K562 (cell line): Measurements from ENCODE around the gene RACGAP1. TPM values are rescaled to one million over a fixed set of nuclear protein-coding genes. Genes with fewer than 3 reads are reported as not detected.

Experiments
- ATAC-seq: fragments of 200-7000 bp; cut with Tn5 transposase; 3 replicates; pipeline ENCODE4 v1.9.1; 2020; ENCODE audit warnings: moderate library complexity
- BruUV-seq: library from RNA; stranded (reverse); fragments of 400-500 nt; replicated peaks from 2 replicates; lab custom pipeline; 2021; lab: Mats Ljungman, UMichigan
- CTCF ChIA-PET: fragments of 300-600 bp; formaldehyde crosslinking; extraction: SDS; loops from one replicate; lab custom pipeline; 2021; ENCODE audit warnings: low intra/inter-chr PET ratio; lab: Yijun Ruan, JAX
- POLR2A ChIA-PET: fragments of 300-600, 350-650 bp; sonication (Branson Sonifier 250); formaldehyde crosslinking; extraction: SDS; loops from one replicate; lab custom pipeline; 2021; ENCODE audit warnings: antibody characterized with exemption, inconsistent platforms; lab: Yijun Ruan, JAX
- DNase-seq, 4 experiments: peaks; one replicate each; pipeline versions ENCODE4 v3.0.0 to v3.0.0-alpha.2; 2011 to 2018; ENCODE audit warnings: low spot score in 3 of 4, mixed read lengths in 3 of 4; ENCODE audit errors: extremely low read depth in 1 of 4
- FAIRE-seq: peaks from 2 replicates; lab custom pipeline; 2011; peaks lifted over from hg19 to GRCh38; lab: Jason Lieb, UNC
- H2AFZ ChIP-seq: 2 replicates; pipeline ENCODE4 v1.6.0; 2011; ENCODE audit warnings: low read depth, low read length, control low read depth, inconsistent platforms
- H3K27ac ChIP-seq: fragments of 200-600 bp; 3 replicates; pipeline ENCODE4 v1.8.0; 2011; ENCODE audit warnings: low read depth, mild to moderate bottlenecking, control low read depth, inconsistent platforms, low read length, moderate library complexity, mixed read lengths; ENCODE audit errors: extremely low read depth
- H3K27me3 ChIP-seq, 2 experiments: fragments of 300-600 bp in 1 of 2; 2 replicates in 1 of 2; 3 replicates in 1 of 2; pipeline versions ENCODE4 v1.6.0 to v1.8.0; 2011; ENCODE audit warnings: inconsistent platforms in 2 of 2, low read length in 2 of 2, mild to moderate bottlenecking in 1 of 2, mixed read lengths in 1 of 2, moderate library complexity in 1 of 2; ENCODE audit not compliant: control insufficient read depth in 2 of 2, insufficient read depth in 2 of 2
- H3K36me3 ChIP-seq: fragments of 300-600 bp; 3 replicates; pipeline ENCODE4 v1.8.0; 2011; ENCODE audit warnings: mild to moderate bottlenecking, low read length, inconsistent platforms; ENCODE audit not compliant: control insufficient read depth, insufficient read depth
- H3K4me1 ChIP-seq, 2 experiments: fragments of 200-600 bp in 1 of 2; replicated peaks in 1 of 2; 2 replicates in 1 of 2; 3 replicates in 1 of 2; pipeline versions ENCODE4 v1.5.1 to v1.8.0; 2011; ENCODE audit warnings: inconsistent platforms in 2 of 2, low read length in 2 of 2, mild to moderate bottlenecking in 1 of 2, mixed read lengths in 1 of 2, moderate library complexity in 1 of 2; ENCODE audit not compliant: control insufficient read depth in 2 of 2, insufficient read depth in 2 of 2
- H3K4me2 ChIP-seq: 2 replicates; pipeline ENCODE4 v1.6.1; 2011; ENCODE audit warnings: low read length, control low read depth, inconsistent platforms, mixed read lengths; ENCODE audit not compliant: insufficient read depth
- H3K4me3 ChIP-seq: fragments of 200-600 bp; sonication (generic), shearing (Covaris generic); 2 replicates; pipeline ENCODE4 v1.5.1; 2016; ENCODE audit warnings: control low read depth, inconsistent platforms
- H3K79me2 ChIP-seq: fragments of 200-600 bp; 3 replicates; pipeline ENCODE4 v1.8.0; 2011; ENCODE audit warnings: low read length, inconsistent platforms; ENCODE audit not compliant: control insufficient read depth, insufficient read depth
- H3K9ac ChIP-seq, 2 experiments: 2 replicates each; pipeline versions ENCODE4 v1.6.0 to v1.6.1; 2011; ENCODE audit warnings: low read depth in 2 of 2, low read length in 2 of 2, control low read depth in 1 of 2, inconsistent platforms in 1 of 2, mild to moderate bottlenecking in 1 of 2, mixed read lengths in 1 of 2; ENCODE audit not compliant: insufficient read depth in 1 of 2
- H3K9me1 ChIP-seq: one replicate; pipeline ENCODE4 v1.6.0; 2011; ENCODE audit warnings: inconsistent platforms, mild to moderate bottlenecking, low read length, moderate library complexity; ENCODE audit not compliant: control insufficient read depth, insufficient read depth
- H3K9me3 ChIP-seq: replicated peaks from 2 replicates; pipeline ENCODE4 v1.5.1; 2011; ENCODE audit warnings: low read depth, low read length, inconsistent platforms; ENCODE audit not compliant: control insufficient read depth, insufficient read depth
- H4K20me1 ChIP-seq: replicated peaks from 2 replicates; pipeline ENCODE4 v1.6.1; 2011; ENCODE audit warnings: low read length, inconsistent platforms, mixed read lengths; ENCODE audit not compliant: control insufficient read depth, insufficient read depth
- COPS2 ChIP-seq: fragments of 450-650 bp; conservative IDR thresholded peaks from 2 replicates; pipeline ENCODE4 v1.6.1; 2016; ENCODE audit warnings: mild to moderate bottlenecking, moderate library complexity
- GATAD2B ChIP-seq: fragments of 450-650 bp; IDR thresholded peaks from 2 replicates; pipeline ENCODE4 v1.6.1; 2017; ENCODE audit warnings: mild to moderate bottlenecking, borderline replicate concordance
- HDAC6 ChIP-seq: IDR thresholded peaks from 2 replicates; pipeline ENCODE4 v1.6.1; 2012; ENCODE audit warnings: low read depth, mild to moderate bottlenecking, control low read depth, inconsistent platforms, low read length, moderate library complexity
- MAFF ChIP-seq: IDR thresholded peaks from 2 replicates; pipeline ENCODE4 v1.6.1; 2012; ENCODE audit warnings: low read length, improper control_type of control experiment
- SMARCB1 ChIP-seq: IDR thresholded peaks from 2 replicates; pipeline ENCODE4 v1.6.1; 2011; ENCODE audit warnings: improper control_type of control experiment, low read depth; ENCODE audit not compliant: insufficient read length
- WGBS: fragments of 100-300 bp; shearing (Covaris generic); methylation state at CpG from one replicate; pipeline ENCODE4 v1.1.6; 2016; ENCODE audit warnings: low coverage, mixed read lengths; ENCODE audit not compliant: insufficient coverage; ENCODE audit errors: missing lambda C conversion rate; 5-methylcytosine and 5-hydroxymethylcytosine counted together
- in situ Hi-C: fragments of 300-500 bp; cut with MboI; formaldehyde crosslinking; loops from 4 replicates; pipeline ENCODE4 v1.15.0; 2018; ENCODE audit warnings: inconsistent platforms, mixed read lengths
- intact Hi-C: fragments of 100-400 bp; cut with micrococcal nuclease; formaldehyde crosslinking; loops from 2 replicates; pipeline ENCODE4 v1.14.2; 2022
- polyA plus RNA-seq, 8 experiments: library from polyadenylated mRNA; depleted of rRNA in 4 of 8; stranded (reverse) in 5 of 8; unstranded in 3 of 8; fragments of >200 nt; fragmentation: Nextera tagmentation in 2 of 8; fragmentation: Illumina TruSeq in 1 of 8; extraction: Ambion mirVana in 2 of 8; extraction: Trizol in 1 of 8; gene quantifications; 2 replicates each; pipeline versions ENCODE4 v1.2.1 to v1.2.3, GENCODE V29; 2011 to 2014; ENCODE audit warnings: inconsistent platforms in 1 of 8, missing spikeins in 1 of 8
- total RNA-seq, 7 experiments: library from RNA; depleted of rRNA in 6 of 7; stranded (reverse); fragments of >200 nt in 6 of 7; fragmentation: Illumina TruSeq in 2 of 7; extraction: Trizol in 2 of 7; gene quantifications; 2 replicates each; pipeline versions ENCODE4 v1.2.1 to v1.2.3, GENCODE V29; 2011 to 2021; ENCODE audit warnings: low replicate concordance in 1 of 7
- TF ChIP-seq, protein P1 (sequence below): fragments of 250-450 bp; sonication (Bioruptor Pico); IDR thresholded peaks from 2 replicates; pipeline ENCODE4 v1.5.0; 2020; ENCODE audit warnings: mild to moderate bottlenecking
- TF ChIP-seq, protein P2 (sequence below): fragments of 250-450 bp; sonication (Bioruptor Pico); IDR thresholded peaks from 2 replicates; pipeline ENCODE4 v1.5.0; 2021
- TF ChIP-seq, protein P3 (sequence below): sonication (generic); formaldehyde crosslinking; IDR thresholded peaks from 2 replicates; pipeline ENCODE4 v1.8.0; 2022; ENCODE audit warnings: mild to moderate bottlenecking, missing genetic modification reagents, borderline replicate concordance
- TF ChIP-seq, protein P4 (sequence below), 2 experiments: fragments of 450-650 bp in 1 of 2; sonication (generic) in 1 of 2; formaldehyde crosslinking in 1 of 2; IDR thresholded peaks in 1 of 2; conservative IDR thresholded peaks in 1 of 2; 2 replicates each; pipeline versions ENCODE4 v1.6.1 to v1.8.1; 2016 to 2023; ENCODE audit warnings: mild to moderate bottlenecking in 2 of 2, moderate library complexity in 2 of 2, inconsistent platforms in 1 of 2, missing genetic modification reagents in 1 of 2

RACGAP1 gene
- total and polyA plus RNA-seq, 9 of the 15 experiments (the other 6 are each of a cell fraction or from before 2014, with no cell fraction given), result 56.4 to 92.9 (median 71.8) TPM

DNA sequence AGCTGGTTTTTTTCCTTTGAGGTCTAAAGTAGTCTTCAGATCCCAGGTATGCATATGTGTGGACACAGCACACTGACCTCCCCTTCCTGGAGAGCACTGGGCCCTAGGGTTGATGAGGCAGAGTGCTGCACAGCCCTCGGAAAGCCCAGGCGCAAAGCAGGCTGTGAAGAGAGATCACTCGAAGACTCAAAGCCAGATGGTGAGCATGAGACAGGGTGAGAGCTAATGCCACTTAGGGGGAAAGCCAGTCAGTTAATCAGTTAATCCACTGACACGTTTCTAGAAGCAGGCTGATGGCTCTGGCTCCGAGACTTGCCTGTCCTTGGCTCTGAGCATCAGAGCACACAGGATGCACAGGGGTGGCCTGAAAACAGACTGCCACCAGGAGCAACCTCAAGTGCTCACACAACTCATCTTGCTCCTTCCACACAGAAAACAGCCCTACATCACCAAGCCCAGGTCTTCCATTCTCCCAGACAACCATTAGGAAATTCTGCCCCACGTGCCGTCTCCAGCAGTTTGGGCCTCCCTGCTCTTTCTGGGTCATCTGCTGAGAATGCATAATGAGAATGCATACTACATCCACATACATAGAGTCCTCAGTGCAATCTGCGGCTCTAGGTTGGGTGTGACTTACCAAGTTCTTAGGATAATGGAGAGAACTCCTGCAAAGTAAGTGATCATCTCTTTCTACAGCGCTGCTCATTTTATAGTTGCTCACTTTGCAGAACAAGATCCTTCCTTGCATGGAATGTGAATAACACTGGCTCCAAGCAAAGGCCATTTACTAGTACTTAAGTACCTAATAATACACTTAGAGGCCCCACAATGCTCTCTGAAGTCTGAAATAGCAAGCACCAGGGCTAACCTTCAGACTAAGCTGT, 40.6 kb downstream of the RACGAP1 start (continued):
- TF ChIP-seq, protein P1, sequence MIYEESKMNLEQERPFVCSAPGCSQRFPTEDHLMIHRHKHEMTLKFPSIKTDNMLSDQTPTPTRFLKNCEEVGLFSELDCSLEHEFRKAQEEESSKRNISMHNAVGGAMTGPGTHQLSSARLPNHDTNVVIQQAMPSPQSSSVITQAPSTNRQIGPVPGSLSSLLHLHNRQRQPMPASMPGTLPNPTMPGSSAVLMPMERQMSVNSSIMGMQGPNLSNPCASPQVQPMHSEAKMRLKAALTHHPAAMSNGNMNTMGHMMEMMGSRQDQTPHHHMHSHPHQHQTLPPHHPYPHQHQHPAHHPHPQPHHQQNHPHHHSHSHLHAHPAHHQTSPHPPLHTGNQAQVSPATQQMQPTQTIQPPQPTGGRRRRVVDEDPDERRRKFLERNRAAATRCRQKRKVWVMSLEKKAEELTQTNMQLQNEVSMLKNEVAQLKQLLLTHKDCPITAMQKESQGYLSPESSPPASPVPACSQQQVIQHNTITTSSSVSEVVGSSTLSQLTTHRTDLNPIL, result no peak

DNA sequence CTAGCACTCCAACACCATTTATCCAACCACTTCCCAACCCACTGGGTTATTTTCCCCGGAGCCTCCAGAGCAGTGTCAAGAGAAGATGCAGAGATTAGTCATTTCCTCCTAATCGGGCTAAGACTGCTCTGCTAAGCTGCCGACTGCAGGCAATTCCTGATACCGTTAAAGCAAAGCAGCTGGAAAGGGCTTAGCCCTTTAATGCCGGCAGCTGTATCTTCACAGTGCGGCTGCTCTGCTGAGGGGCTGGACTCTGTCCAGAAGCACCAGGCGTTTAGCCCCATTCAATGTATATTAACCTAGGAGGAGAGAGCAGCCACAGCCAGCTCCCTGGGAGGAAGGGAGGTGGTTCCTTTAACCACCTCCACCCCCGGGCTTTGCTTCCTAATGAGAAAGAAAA, 41.4 kb downstream of the RACGAP1 start:
- Histone ChIP-seq H4K20me1 (peaks cover 5% of the 10 kb centered on the region), H3K27me3 (no peaks in the 10 kb centered on the region), H3K4me2 (no peak overlapping the region), H3K9ac (no peak overlapping the region; a peak in 1 of 4 replicates), H3K36me3 (peaks cover 33% of the 10 kb centered on the region), H3K4me1 (peaks cover 26% of the 10 kb centered on the region in 2 experiments), H3K27ac (no peak overlapping the region), H3K4me3 (no peak overlapping the region), H3K9me1 (no peaks in the 10 kb centered on the region), H3K79me2 (no peaks in the 10 kb centered on the region), H3K9me3 (no peaks in the 10 kb centered on the region), H2AFZ (no peak overlapping the region)
- DNase-seq (peak in 3 of 4 experiments; percentile 30 to 80 (median 65)), FAIRE-seq (peak; percentile 97), ATAC-seq (peak; percentile 88)
- in situ Hi-C loops, result no loop called here
- WGBS, result 1% methylated on average over 8 of the region's 8 CpGs
- intact Hi-C loops, result loop anchor here (5.0 kb wide), 1 partner anchor 43 kb away; the partner anchor contains the start of gene RACGAP1
- no TSS peak for BruUV-seq
- POLR2A ChIA-PET, result interaction anchor here (0.8 to 2.1 kb wide), 7 partner anchors 9 to 310 kb away, joined by 3 to 11 read pairs (median 5); partner anchors contain the start of gene TMBIM6
- CTCF ChIA-PET, result no interaction called here
- TF ChIP-seq MAFF (no peak), GATAD2B (no peak), COPS2 (no peak), SMARCB1 (no peak), HDAC6 (no peak)
- TF ChIP-seq, protein P2, sequence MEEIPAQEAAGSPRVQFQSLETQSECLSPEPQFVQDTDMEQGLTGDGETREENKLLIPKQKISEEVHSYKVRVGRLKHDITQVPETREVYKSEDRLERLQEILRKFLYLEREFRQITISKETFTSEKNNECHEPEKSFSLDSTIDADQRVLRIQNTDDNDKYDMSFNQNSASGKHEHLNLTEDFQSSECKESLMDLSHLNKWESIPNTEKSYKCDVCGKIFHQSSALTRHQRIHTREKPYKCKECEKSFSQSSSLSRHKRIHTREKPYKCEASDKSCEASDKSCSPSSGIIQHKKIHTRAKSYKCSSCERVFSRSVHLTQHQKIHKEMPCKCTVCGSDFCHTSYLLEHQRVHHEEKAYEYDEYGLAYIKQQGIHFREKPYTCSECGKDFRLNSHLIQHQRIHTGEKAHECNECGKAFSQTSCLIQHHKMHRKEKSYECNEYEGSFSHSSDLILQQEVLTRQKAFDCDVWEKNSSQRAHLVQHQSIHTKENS (CRISPR knock-in tag), result no peak
- TF ChIP-seq, protein P3, sequence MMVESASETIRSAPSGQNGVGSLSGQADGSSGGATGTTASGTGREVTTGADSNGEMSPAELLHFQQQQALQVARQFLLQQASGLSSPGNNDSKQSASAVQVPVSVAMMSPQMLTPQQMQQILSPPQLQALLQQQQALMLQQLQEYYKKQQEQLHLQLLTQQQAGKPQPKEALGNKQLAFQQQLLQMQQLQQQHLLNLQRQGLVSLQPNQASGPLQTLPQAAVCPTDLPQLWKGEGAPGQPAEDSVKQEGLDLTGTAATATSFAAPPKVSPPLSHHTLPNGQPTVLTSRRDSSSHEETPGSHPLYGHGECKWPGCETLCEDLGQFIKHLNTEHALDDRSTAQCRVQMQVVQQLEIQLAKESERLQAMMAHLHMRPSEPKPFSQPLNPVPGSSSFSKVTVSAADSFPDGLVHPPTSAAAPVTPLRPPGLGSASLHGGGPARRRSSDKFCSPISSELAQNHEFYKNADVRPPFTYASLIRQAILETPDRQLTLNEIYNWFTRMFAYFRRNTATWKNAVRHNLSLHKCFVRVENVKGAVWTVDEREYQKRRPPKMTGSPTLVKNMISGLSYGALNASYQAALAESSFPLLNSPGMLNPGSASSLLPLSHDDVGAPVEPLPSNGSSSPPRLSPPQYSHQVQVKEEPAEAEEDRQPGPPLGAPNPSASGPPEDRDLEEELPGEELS (CRISPR knock-in tag), result no peak
- TF ChIP-seq, protein P4, sequence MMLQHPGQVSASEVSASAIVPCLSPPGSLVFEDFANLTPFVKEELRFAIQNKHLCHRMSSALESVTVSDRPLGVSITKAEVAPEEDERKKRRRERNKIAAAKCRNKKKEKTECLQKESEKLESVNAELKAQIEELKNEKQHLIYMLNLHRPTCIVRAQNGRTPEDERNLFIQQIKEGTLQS (IDR thresholded peaks at IDR 0.05), result no peak; the same call in 1 of the 2 replicates
- TF ChIP-seq, protein P4 (CRISPR knock-in tag; conservative IDR thresholded peaks at IDR 0.05), result no peak
